Gastrocnemius medialis (tissue), 4 donors: Measurements from ENCODE around the gene NRXN2. TPM values are rescaled to one million over a fixed set of nuclear protein-coding genes. Genes with fewer than 3 reads are reported as not detected.

Experiments
- ATAC-seq, 2 donors: fragments of 150-250 bp; one replicate each; pipeline ENCODE4 v1.9.1; 2016
- DNase-seq, 2 donors: peaks; one replicate each; pipeline ENCODE4 v3.0.0-alpha.2; 2019
- H3K27ac ChIP-seq, 4 donors: fragments of 200-600 bp; sonication (generic); 1 replicate in 1 of 4; 2 replicates in 3 of 4; pipeline ENCODE4 v1.5.1; 2016 to 2018; ENCODE audit warnings: mild to moderate bottlenecking in 2 of 4, moderate library complexity in 1 of 4
- H3K27me3 ChIP-seq, 3 donors: fragments of 200-600 bp; sonication (generic) in 2 of 3; 1 replicate in 1 of 3; 2 replicates in 2 of 3; pipeline versions ENCODE4 v1.5.1 to v1.6.0; 2016 to 2019; ENCODE audit warnings: mild to moderate bottlenecking in 1 of 3, moderate library complexity in 1 of 3
- H3K36me3 ChIP-seq, 2 donors: fragments of 200-600 bp; sonication (generic) in 1 of 2; one replicate each; pipeline ENCODE4 v1.5.1; 2017 to 2018
- H3K4me1 ChIP-seq, 2 donors: fragments of 200-600 bp; sonication (generic) in 1 of 2; one replicate each; pipeline ENCODE4 v1.5.1; 2016 to 2017; ENCODE audit warnings: mild to moderate bottlenecking in 2 of 2
- H3K4me3 ChIP-seq, 4 donors: fragments of 200-600 bp; sonication (generic) in 3 of 4; 1 replicate in 1 of 4; 2 replicates in 3 of 4; pipeline ENCODE4 v1.5.1; 2016 to 2019; ENCODE audit warnings: mild to moderate bottlenecking in 2 of 4
- H3K9me3 ChIP-seq, 3 donors: fragments of 200-600 bp; sonication (generic) in 2 of 3; 1 replicate in 1 of 3; 2 replicates in 2 of 3; pipeline ENCODE4 v1.5.1; 2016 to 2019
- POLR2A ChIP-seq, 2 donors: fragments of 450-650 bp; IDR thresholded peaks; one replicate each; pipeline ENCODE4 v1.6.1; 2017; ENCODE audit warnings: antibody characterized with exemption in 2 of 2, mild to moderate bottlenecking in 2 of 2, moderate library complexity in 2 of 2
- in situ Hi-C, 4 donors: fragments of 200-750 bp; cut with MboI; loops; one replicate each; pipeline versions ENCODE4 v1.15.0 to v1.8.0; 2017; ENCODE audit warnings: low sequenced_read_pairs in 4 of 4
- intact Hi-C: fragments of 100-400 bp; cut with DNase I; formaldehyde crosslinking; loops from one replicate; pipeline ENCODE4 v1.15.1; 2023; ENCODE audit warnings: low total_unique reads
- total RNA-seq, 4 donors: library from RNA; depleted of rRNA; stranded (reverse); fragments of >200 nt; gene quantifications; one replicate each; pipeline versions ENCODE4 v1.1.0 to v1.2.3, GENCODE V29; 2016
- TF ChIP-seq, protein P1 (sequence below), 5 experiments: fragments of 450-650 bp in 3 of 5; fragments of 200-600 bp in 2 of 5; sonication (generic) in 2 of 5; IDR thresholded peaks in 4 of 5; conservative IDR thresholded peaks in 1 of 5; 1 replicate in 4 of 5; 2 replicates in 1 of 5; pipeline ENCODE4 v1.5.1; 2016 to 2019; ENCODE audit warnings: antibody characterized with exemption in 5 of 5, mild to moderate bottlenecking in 3 of 5, moderate library complexity in 3 of 5

NRXN2 gene
- total RNA-seq, 4 donors from 2014 or later, result 0.15 to 6.2 (median 1.8) TPM

DNA sequence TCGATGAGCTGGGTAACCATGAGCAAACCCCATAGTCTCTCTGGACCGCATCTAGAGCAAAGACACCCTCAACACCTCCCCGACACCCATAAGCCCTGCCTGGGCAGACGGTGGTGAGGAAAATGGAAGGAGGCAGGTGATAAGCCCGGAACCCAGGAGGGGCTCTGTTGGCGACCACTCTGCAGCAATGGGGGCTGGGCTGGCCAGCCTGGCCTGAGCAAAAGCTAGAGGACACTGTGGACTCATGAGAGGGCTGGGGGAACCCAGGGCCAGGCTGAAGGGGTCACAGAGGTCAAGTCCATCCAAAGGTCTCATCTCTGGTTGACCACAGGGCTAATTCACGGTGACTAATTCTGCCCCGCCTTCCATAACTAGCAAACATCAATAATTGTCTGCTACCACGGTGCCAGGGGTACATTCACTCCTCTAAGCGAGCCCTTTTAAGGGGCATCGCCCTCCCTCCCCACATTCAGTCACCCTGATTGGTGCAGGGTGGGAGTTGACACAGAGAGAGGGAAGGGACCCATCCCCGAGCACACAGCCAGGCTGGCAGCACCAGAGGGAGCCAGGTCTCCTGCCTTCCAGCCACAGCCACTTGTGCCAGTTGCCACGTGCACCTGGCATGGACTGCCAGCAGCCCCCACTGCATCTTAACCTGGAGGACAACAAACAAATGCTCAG is 32.8 kb upstream of the NRXN2 start:
- TF ChIP-seq, protein P1, sequence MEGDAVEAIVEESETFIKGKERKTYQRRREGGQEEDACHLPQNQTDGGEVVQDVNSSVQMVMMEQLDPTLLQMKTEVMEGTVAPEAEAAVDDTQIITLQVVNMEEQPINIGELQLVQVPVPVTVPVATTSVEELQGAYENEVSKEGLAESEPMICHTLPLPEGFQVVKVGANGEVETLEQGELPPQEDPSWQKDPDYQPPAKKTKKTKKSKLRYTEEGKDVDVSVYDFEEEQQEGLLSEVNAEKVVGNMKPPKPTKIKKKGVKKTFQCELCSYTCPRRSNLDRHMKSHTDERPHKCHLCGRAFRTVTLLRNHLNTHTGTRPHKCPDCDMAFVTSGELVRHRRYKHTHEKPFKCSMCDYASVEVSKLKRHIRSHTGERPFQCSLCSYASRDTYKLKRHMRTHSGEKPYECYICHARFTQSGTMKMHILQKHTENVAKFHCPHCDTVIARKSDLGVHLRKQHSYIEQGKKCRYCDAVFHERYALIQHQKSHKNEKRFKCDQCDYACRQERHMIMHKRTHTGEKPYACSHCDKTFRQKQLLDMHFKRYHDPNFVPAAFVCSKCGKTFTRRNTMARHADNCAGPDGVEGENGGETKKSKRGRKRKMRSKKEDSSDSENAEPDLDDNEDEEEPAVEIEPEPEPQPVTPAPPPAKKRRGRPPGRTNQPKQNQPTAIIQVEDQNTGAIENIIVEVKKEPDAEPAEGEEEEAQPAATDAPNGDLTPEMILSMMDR (IDR thresholded peaks at IDR 0.05 in 4 of 5, conservative IDR thresholded peaks at IDR 0.05 in 1 of 5), result no peak
- TF ChIP-seq POLR2A (IDR thresholded peaks at IDR 0.05), result no peak
- intact Hi-C loops, result no loop called here
- in situ Hi-C loops, result no loop called here
- Histone ChIP-seq H3K36me3 (peaks cover 0 to 46% of the 10 kb centered on the region in 2 donors), H3K27me3 (no peaks in the 10 kb centered on the region), H3K9me3 (no peaks in the 10 kb centered on the region), H3K27ac (peak overlapping the region; percentile 91 to 99 (median 94)), H3K4me1 (peaks cover 58 to 81% of the 10 kb centered on the region in 2 donors), H3K4me3 (no peak overlapping the region)
- ATAC-seq (no peak), DNase-seq (peak in 1 of 2 donors; percentile 46)

- intact Hi-C loops, result no loop called here
- DNase-seq (peak in 1 of 2 donors; percentile 65), ATAC-seq (no peak)
- H3K4me1 ChIP-seq, result peaks cover 51 to 74% of the 10 kb centered on the region in 2 donors
- TF ChIP-seq, protein P1 (IDR thresholded peaks at IDR 0.05 in 4 of 5, conservative IDR thresholded peaks at IDR 0.05 in 1 of 5), result no peak
- TF ChIP-seq POLR2A (IDR thresholded peaks at IDR 0.05), result no peak
- H3K9me3 ChIP-seq, result no peaks in the 10 kb centered on the region
- H3K4me3 ChIP-seq, result no peak overlapping the region
- no peaks in the 10 kb centered on the region for H3K27me3 ChIP-seq
- H3K27ac ChIP-seq, result peak overlapping the region; percentile 91 to 99 (median 94)
- peaks cover 0 to 53% of the 10 kb centered on the region in 2 donors for H3K36me3 ChIP-seq
- in situ Hi-C loops, result no loop called here
Observed at GRCh38 chr11:64754919-64755662, 32.1 kb upstream of the NRXN2 start.

DNA sequence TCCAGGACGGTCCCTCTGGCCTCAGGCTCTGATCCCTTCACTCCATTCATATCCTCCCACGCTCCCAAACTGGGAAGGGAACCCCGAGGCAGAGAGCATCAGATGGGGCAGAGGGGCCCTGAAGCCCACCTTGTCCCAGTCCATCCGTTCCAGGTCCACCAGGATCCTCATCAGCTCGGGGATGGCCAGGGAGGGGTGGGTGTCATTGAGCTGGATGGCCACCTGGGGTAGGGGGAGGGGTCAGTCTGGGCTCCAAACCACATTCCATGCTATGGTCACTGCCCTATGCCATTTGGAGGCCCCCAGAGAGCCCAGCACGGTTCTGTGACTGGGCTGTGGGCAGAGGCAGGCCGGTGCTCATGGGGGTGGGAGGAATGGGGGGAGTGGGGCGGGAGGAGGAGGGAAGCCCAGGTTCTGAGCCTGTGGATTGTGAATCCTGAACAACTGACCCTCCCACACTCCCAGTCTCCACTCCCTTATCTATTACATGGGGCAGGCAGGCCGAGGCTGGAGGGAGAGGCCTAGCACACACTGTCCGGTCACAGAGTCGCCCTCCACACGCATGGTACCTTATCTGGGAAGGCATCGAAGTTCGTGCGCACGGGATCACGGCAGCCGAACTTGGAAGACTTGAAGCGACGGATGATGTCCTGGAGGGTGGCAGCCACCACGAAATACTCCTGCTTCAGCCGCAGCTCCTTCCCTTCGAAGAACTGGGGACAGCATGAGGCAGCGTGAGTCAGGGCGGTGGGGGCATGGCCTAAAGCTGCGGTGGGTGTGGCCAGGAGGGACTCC is 31.3 kb upstream of the NRXN2 start:
- peak in 1 of 2 donors; percentile 13 for DNase-seq
- H3K36me3 ChIP-seq, result peaks cover 0 to 57% of the 10 kb centered on the region in 2 donors
- no peaks in the 10 kb centered on the region for H3K27me3 ChIP-seq
- no peak for ATAC-seq
- peaks cover 47 to 66% of the 10 kb centered on the region in 2 donors for H3K4me1 ChIP-seq
- in situ Hi-C loops, result no loop called here
- intact Hi-C loops, result no loop called here
- TF ChIP-seq, protein P1 (IDR thresholded peaks at IDR 0.05 in 4 of 5, conservative IDR thresholded peaks at IDR 0.05 in 1 of 5), result no peak
- TF ChIP-seq POLR2A (IDR thresholded peaks at IDR 0.05), result no peak
- H3K4me3 ChIP-seq, result no peak overlapping the region
- H3K9me3 ChIP-seq, result no peaks in the 10 kb centered on the region
- peak overlapping the region; percentile 91 to 99 (median 94) for H3K27ac ChIP-seq

DNA sequence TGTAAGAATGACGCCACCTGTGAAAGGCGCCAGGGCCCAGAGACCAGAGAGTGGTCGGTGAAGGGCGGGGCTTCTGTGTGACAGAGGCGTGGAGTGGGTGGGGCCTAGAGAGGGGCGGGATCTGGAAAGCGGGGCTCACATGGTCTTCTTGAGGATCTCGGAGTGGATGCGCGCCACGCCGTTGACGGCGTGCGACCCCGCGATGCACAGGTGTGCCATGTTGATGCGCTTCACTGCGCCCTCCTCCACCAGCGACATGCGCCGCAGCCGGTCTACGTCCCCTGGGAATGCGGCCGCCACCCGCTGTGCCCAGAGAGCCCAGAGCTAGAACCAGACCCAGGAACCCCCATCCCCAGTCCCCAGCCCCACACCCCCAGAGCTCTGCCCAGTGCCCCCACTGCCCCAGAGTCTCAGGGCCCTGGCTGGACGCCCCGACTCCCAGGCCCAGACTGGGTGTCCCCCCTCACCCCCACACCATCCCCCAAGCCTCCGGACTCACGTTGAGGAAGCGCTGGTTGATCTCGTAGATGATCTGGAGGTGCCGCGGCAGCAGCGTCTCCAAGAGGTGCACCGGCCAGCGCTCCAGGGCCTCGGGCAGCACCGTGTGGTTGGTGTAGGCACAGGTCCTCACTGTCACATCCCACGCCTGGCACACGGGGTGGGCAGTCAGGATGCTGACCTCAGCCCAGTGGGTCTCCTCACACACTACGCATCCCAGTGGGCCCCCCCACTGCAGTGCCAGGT is 30.6 kb upstream of the NRXN2 start:
- DNase-seq, result peak in 1 of 2 donors; percentile 33

More for the DNA sequence above, 30.6 kb upstream of the NRXN2 start:
- Histone ChIP-seq H3K27me3 (no peaks in the 10 kb centered on the region), H3K9me3 (no peaks in the 10 kb centered on the region), H3K36me3 (peaks cover 0 to 57% of the 10 kb centered on the region in 2 donors), H3K27ac (peak overlapping the region; percentile 91 to 99 (median 94)), H3K4me3 (no peak overlapping the region), H3K4me1 (peaks cover 40 to 59% of the 10 kb centered on the region in 2 donors)
- in situ Hi-C loops (no loop called here), intact Hi-C loops (no loop called here)
- ATAC-seq, result no peak
- no peak for TF ChIP-seq POLR2A (IDR thresholded peaks at IDR 0.05)
- TF ChIP-seq, protein P1 (IDR thresholded peaks at IDR 0.05 in 4 of 5, conservative IDR thresholded peaks at IDR 0.05 in 1 of 5), result no peak
